ENCODE results near the gene GAMT.

DNA sequence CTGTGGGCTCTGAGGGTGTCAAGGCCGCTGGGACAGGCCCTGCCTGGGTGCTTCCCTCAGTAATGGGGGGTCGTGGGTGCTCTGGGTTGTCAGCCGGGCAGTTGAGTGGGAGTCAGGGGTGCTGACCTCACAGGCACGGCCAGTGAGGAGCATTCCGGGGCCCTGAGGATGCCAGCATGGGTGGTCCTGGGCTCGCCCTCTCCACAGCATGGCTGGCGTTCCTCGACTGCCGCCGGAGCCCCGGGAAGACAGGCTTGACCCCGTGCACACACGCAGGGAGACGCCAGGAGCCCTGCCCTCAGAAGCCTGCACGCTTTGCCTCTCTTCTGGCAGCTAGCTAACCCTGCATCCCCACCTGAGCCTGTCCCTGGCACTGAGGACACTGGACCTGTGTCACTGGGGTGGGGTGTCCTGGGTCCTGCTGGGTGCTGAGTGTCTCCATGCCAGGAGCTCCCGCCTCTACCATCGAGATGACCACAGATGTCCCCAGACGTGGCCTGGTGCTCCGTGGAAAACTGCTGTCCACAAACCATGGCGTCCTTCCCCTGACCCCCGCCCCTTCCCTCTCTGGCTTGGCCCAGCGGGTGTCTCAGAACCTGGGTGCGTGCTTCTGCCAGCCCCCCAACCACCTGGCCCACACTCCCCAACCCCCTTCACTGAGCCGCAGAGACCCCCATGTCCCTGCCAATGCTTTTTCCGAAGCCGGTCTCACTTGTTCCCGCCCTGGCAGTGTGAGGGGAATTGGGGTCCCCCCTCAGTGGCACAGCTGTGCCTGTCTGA, 22.0 kb downstream of the GAMT start:
- TF ChIP-seq, protein P1, sequence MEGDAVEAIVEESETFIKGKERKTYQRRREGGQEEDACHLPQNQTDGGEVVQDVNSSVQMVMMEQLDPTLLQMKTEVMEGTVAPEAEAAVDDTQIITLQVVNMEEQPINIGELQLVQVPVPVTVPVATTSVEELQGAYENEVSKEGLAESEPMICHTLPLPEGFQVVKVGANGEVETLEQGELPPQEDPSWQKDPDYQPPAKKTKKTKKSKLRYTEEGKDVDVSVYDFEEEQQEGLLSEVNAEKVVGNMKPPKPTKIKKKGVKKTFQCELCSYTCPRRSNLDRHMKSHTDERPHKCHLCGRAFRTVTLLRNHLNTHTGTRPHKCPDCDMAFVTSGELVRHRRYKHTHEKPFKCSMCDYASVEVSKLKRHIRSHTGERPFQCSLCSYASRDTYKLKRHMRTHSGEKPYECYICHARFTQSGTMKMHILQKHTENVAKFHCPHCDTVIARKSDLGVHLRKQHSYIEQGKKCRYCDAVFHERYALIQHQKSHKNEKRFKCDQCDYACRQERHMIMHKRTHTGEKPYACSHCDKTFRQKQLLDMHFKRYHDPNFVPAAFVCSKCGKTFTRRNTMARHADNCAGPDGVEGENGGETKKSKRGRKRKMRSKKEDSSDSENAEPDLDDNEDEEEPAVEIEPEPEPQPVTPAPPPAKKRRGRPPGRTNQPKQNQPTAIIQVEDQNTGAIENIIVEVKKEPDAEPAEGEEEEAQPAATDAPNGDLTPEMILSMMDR (conservative IDR thresholded peaks at IDR 0.05; ENCODE audit: low read length): no peak
- no peak for TF ChIP-seq EZH2phosphoT487 (IDR thresholded peaks at IDR 0.05; ENCODE audit: borderline replicate concordance)
